ENCODE measurements around the gene CCDC47.

DNA sequence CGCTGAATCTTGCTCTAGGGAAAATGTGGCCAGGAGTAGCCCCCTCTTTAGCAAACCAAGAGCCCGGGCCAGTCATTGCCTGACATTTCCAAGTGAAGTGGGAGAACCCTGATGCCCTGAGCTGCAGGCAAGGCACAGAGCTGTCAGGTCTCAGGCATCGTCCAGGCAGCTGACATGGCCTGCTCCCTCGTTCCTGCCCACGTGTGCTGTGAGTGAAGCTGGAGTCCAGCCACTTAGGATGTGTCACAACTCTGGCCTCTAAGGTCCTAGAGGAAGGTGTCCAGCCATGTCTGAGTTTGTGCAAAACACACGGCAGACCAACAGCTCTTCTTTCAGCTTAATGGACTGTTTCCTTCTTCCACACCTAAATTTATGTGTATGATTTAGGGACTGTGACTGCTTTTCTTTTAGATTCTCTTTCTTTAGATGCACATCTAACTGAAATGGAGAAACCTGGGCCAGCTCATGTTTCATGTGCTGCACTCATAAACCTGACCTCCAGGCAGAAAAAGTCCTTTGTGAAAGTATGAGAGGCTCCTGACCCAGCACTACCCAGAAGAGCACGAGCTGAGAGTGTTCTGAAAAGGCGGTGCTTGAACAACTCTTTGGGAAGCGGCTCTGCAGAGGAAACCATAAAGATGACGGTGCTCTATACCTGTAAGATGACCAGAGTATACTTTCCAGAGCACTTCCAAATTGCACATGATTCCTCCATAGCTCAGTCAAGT, 58.7 kb downstream of the CCDC47 start:
- TF ChIP-seq, protein P1, sequence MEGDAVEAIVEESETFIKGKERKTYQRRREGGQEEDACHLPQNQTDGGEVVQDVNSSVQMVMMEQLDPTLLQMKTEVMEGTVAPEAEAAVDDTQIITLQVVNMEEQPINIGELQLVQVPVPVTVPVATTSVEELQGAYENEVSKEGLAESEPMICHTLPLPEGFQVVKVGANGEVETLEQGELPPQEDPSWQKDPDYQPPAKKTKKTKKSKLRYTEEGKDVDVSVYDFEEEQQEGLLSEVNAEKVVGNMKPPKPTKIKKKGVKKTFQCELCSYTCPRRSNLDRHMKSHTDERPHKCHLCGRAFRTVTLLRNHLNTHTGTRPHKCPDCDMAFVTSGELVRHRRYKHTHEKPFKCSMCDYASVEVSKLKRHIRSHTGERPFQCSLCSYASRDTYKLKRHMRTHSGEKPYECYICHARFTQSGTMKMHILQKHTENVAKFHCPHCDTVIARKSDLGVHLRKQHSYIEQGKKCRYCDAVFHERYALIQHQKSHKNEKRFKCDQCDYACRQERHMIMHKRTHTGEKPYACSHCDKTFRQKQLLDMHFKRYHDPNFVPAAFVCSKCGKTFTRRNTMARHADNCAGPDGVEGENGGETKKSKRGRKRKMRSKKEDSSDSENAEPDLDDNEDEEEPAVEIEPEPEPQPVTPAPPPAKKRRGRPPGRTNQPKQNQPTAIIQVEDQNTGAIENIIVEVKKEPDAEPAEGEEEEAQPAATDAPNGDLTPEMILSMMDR (IDR thresholded peaks at IDR 0.05), result no peak
- no peak for TF ChIP-seq POLR2A (IDR thresholded peaks at IDR 0.05)

Measured in right lobe of liver (tissue), 4 donors.